HFFc6 (cell line): ENCODE results near the gene RHBDD1. TPM values are rescaled to one million over a fixed set of nuclear protein-coding genes. Genes with fewer than 3 reads are reported as not detected.

Experiments
- DNase-seq: peaks from one replicate; pipeline ENCODE4 v3.0.0-alpha.2; 2018
- H3K27ac Mint-ChIP-seq: 2 replicates; pipeline ENCODE4 v1.8.0; 2020; ENCODE audit warnings: mild to moderate bottlenecking, mixed read lengths
- H3K27me3 Mint-ChIP-seq: 2 replicates; pipeline ENCODE4 v1.8.0; 2021; ENCODE audit warnings: mild to moderate bottlenecking, moderate library complexity, mixed read lengths; ENCODE audit not compliant: insufficient read depth
- H3K36me3 Mint-ChIP-seq: 2 replicates; pipeline ENCODE4 v1.8.0; 2021; ENCODE audit warnings: low read depth, mixed read lengths
- H3K4me1 Mint-ChIP-seq: 2 replicates; pipeline ENCODE4 v1.8.0; 2020; ENCODE audit warnings: low read depth, mixed read lengths
- H3K4me3 Mint-ChIP-seq: 2 replicates; pipeline ENCODE4 v1.8.0; 2020; ENCODE audit warnings: mild to moderate bottlenecking, moderate library complexity, mixed read lengths
- H3K9me3 Mint-ChIP-seq: 2 replicates; pipeline ENCODE4 v1.8.0; 2020; ENCODE audit warnings: mild to moderate bottlenecking, mixed read lengths
- total RNA-seq, 6 experiments: library from RNA; stranded (reverse); fragmentation: NEBNext Ultra II Directional; extraction: Animal tissue kit (Norgen Biotek cat#: 25700); gene quantifications; 2 replicates in 1 of 6; 3 replicates in 5 of 6; pipeline ENCODE4 v1.2.3, GENCODE V29; 2021
- TF ChIP-seq, protein P1 (sequence below): fragments of 200-600 bp; sonication (generic); IDR thresholded peaks from 2 replicates; pipeline ENCODE4 v1.5.0; 2021; ENCODE audit warnings: antibody characterized with exemption, mild to moderate bottlenecking

Gene RHBDD1
- total RNA-seq, 6 experiments from 2014 or later = 34.3 to 50.7 (median 42.3) TPM

- peak; percentile 71 for DNase-seq
- peak overlapping the region; percentile 83 for H3K27ac Mint-ChIP-seq
- no peaks in the 10 kb centered on the region for H3K9me3 Mint-ChIP-seq
- TF ChIP-seq, protein P1, sequence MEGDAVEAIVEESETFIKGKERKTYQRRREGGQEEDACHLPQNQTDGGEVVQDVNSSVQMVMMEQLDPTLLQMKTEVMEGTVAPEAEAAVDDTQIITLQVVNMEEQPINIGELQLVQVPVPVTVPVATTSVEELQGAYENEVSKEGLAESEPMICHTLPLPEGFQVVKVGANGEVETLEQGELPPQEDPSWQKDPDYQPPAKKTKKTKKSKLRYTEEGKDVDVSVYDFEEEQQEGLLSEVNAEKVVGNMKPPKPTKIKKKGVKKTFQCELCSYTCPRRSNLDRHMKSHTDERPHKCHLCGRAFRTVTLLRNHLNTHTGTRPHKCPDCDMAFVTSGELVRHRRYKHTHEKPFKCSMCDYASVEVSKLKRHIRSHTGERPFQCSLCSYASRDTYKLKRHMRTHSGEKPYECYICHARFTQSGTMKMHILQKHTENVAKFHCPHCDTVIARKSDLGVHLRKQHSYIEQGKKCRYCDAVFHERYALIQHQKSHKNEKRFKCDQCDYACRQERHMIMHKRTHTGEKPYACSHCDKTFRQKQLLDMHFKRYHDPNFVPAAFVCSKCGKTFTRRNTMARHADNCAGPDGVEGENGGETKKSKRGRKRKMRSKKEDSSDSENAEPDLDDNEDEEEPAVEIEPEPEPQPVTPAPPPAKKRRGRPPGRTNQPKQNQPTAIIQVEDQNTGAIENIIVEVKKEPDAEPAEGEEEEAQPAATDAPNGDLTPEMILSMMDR = no peak
- H3K27me3 Mint-ChIP-seq = no peaks in the 10 kb centered on the region
- peak overlapping the region; percentile 90 for H3K4me3 Mint-ChIP-seq
- H3K36me3 Mint-ChIP-seq = peaks cover 74% of the 10 kb centered on the region
- H3K4me1 Mint-ChIP-seq = peaks cover 51% of the 10 kb centered on the region
Observed at GRCh38 chr2:226794751-226795171, 41.1 kb upstream of the RHBDD1 start.

GRCh38 chr2:226795281-226796011 lies 40.4 kb upstream of the RHBDD1 start:
- H3K27me3 Mint-ChIP-seq = no peaks in the 10 kb centered on the region
- H3K4me1 Mint-ChIP-seq = peaks cover 49% of the 10 kb centered on the region
- TF ChIP-seq, protein P1 = peak; percentile 62
- no peaks in the 10 kb centered on the region for H3K9me3 Mint-ChIP-seq
- peaks cover 67% of the 10 kb centered on the region for H3K36me3 Mint-ChIP-seq
- peak overlapping the region; percentile 90 for H3K4me3 Mint-ChIP-seq
- H3K27ac Mint-ChIP-seq = peak overlapping the region; percentile 83
- peak; percentile 56 for DNase-seq

- H3K27me3 Mint-ChIP-seq = no peaks in the 10 kb centered on the region
- peaks cover 49% of the 10 kb centered on the region for H3K4me1 Mint-ChIP-seq
- H3K4me3 Mint-ChIP-seq = peak overlapping the region; percentile 90
- no peak for DNase-seq
- no peaks in the 10 kb centered on the region for H3K9me3 Mint-ChIP-seq
- H3K36me3 Mint-ChIP-seq = peaks cover 62% of the 10 kb centered on the region
- H3K27ac Mint-ChIP-seq = peak overlapping the region; percentile 83
- TF ChIP-seq, protein P1 = no peak
Observed at GRCh38 chr2:226796012-226796839, 39.6 kb upstream of the RHBDD1 start.

- Mint-ChIP-seq H3K36me3 (peaks cover 62% of the 10 kb centered on the region), H3K4me1 (peaks cover 54% of the 10 kb centered on the region), H3K9me3 (no peaks in the 10 kb centered on the region), H3K4me3 (peak overlapping the region; percentile 90), H3K27ac (peak overlapping the region; percentile 83), H3K27me3 (no peaks in the 10 kb centered on the region)
- TF ChIP-seq, protein P1 = peak; percentile 89
- peak; percentile 32 for DNase-seq
Observed at GRCh38 chr2:226796840-226797288, 39.0 kb upstream of the RHBDD1 start.

DNA sequence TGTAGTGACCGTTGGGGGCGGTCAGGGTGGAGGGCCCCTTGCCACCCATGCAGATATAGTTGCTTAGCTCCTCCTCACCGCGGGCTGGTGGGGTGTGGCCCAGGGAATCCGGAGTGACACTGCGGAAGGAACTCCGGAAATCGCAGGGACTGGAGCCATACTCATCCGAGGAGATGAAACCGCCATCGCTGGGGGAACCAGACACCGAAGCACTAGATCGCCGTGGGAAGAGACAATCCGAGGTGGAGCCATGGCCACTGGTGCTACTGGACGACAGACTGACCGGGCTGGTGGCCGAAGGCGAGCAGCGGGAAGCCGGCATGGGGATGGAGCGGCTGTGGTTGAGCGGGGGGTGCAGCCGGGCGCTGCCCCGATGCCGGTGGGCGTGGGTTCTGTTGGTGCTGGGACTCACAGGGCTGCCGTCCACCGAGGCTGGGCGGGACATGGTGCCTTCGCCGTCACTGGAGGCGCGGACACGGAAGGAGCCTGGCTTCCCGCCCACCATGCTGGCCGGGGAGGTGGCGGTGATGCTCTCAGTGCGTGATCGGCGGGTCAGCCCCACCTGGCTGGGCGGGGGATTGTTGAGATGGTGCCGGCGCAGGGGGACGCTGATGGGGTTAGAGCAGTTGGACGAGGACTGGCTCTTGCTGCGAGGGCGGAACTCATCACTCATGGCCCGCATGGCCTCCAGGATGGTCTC lies 38.4 kb upstream of the RHBDD1 start:
- peak; percentile 57 for DNase-seq
- H3K27ac Mint-ChIP-seq = peak overlapping the region; percentile 83
- H3K9me3 Mint-ChIP-seq = no peaks in the 10 kb centered on the region
- peak overlapping the region; percentile 90 for H3K4me3 Mint-ChIP-seq
- peaks cover 57% of the 10 kb centered on the region for H3K36me3 Mint-ChIP-seq
- TF ChIP-seq, protein P1 = no peak
- H3K4me1 Mint-ChIP-seq = peaks cover 53% of the 10 kb centered on the region
- no peaks in the 10 kb centered on the region for H3K27me3 Mint-ChIP-seq
